Common myeloid progenitor, CD34-positive (primary cell): ENCODE data around the gene APH1A.
"Not testable (repeated sequence)": the region's sequence is repeated elsewhere in the genome, so short reads cannot be mapped to it uniquely, and the experiment has no call there.

ENCODE experiments used
- CTCF ChIA-PET: fragments of 350-600 bp; sonication (Branson Sonifier 250); formaldehyde crosslinking; loops from one replicate; lab custom pipeline; 2021; ENCODE audit warnings: antibody characterized with exemption; lab: Charles Lee
- POLR2A ChIA-PET: fragments of 350-600 bp; sonication (Branson Sonifier 250); formaldehyde crosslinking; loops from one replicate; lab custom pipeline; 2021; ENCODE audit warnings: antibody characterized with exemption; lab: Charles Lee
- DNase-seq, 3 donors: peaks; one replicate each; pipeline versions ENCODE4 v3.0.0 to v3.0.0-alpha.2; 2013
- H3K27ac ChIP-seq, 2 experiments: 1 replicate in 1 of 2; 2 replicates in 1 of 2; pipeline ENCODE4 v1.7.0; 2013; ENCODE audit warnings: inconsistent platforms in 2 of 2, low read length in 2 of 2, mild to moderate bottlenecking in 2 of 2, low read depth in 1 of 2, moderate library complexity in 1 of 2; ENCODE audit not compliant: severe bottlenecking in 2 of 2, insufficient read depth in 1 of 2, poor library complexity in 1 of 2
- H3K27me3 ChIP-seq, 5 experiments: replicated peaks in 2 of 5; 1 replicate in 3 of 5; 2 replicates in 2 of 5; pipeline versions ENCODE4 v1.6.1 to v1.7.0; 2013; ENCODE audit warnings: low read length in 4 of 5, mild to moderate bottlenecking in 2 of 5, moderate library complexity in 2 of 5, inconsistent platforms in 1 of 5; ENCODE audit not compliant: insufficient read depth in 5 of 5, control insufficient read depth in 4 of 5
- H3K36me3 ChIP-seq, 4 experiments: 1 replicate in 2 of 4; 2 replicates in 2 of 4; pipeline versions ENCODE4 v1.6.1 to v1.7.0; 2013; ENCODE audit warnings: low read length in 3 of 4, control low read depth in 1 of 4, mild to moderate bottlenecking in 1 of 4; ENCODE audit not compliant: control insufficient read depth in 4 of 4, insufficient read depth in 4 of 4
- H3K4me1 ChIP-seq, 4 experiments: 1 replicate in 3 of 4; 2 replicates in 1 of 4; pipeline versions ENCODE4 v1.6.1 to v1.7.1; 2013; ENCODE audit warnings: low read length in 3 of 4, mild to moderate bottlenecking in 3 of 4, control low read depth in 1 of 4, inconsistent platforms in 1 of 4, moderate library complexity in 1 of 4; ENCODE audit not compliant: control insufficient read depth in 4 of 4, insufficient read depth in 4 of 4; ENCODE audit errors: control extremely low read depth in 1 of 4
- H3K4me3 ChIP-seq, 7 experiments: 1 replicate in 4 of 7; 2 replicates in 3 of 7; pipeline versions ENCODE4 v1.5.1 to v1.7.0; 2013; ENCODE audit warnings: mild to moderate bottlenecking in 7 of 7, low read length in 6 of 7, moderate library complexity in 6 of 7, inconsistent platforms in 2 of 7, low read depth in 2 of 7, control low read depth in 1 of 7; ENCODE audit not compliant: insufficient read depth in 4 of 7, control insufficient read depth in 1 of 7; ENCODE audit errors: extremely low read depth in 1 of 7
- H3K9me3 ChIP-seq, 5 experiments: 1 replicate in 4 of 5; 2 replicates in 1 of 5; pipeline versions ENCODE4 v1.6.1 to v1.7.1; 2013; ENCODE audit warnings: low read length in 4 of 5, mild to moderate bottlenecking in 2 of 5, inconsistent platforms in 1 of 5, low read depth in 1 of 5, moderate library complexity in 1 of 5; ENCODE audit not compliant: control insufficient read depth in 4 of 5, insufficient read depth in 2 of 5; ENCODE audit errors: control extremely low read depth in 1 of 5
- WGBS: methylation state at CpG from one replicate; pipeline ENCODE4 v1.1.5; 2013; ENCODE audit not compliant: insufficient coverage; 5-methylcytosine and 5-hydroxymethylcytosine counted together

APH1A gene

GRCh38 chr1:150256198-150256553 lies 12.6 kb downstream of the APH1A start:
- peak overlapping the region in 3 of 7 experiments; percentile 13 to 87 (median 62) for H3K4me3 ChIP-seq
- peaks cover 4 to 21% (median 11%) of the 10 kb centered on the region in 4 experiments for H3K4me1 ChIP-seq
- no CpG with 5 or more reads among the region's 1 CpG for WGBS
- H3K27ac ChIP-seq, result peak overlapping the region in 1 of 2 experiments; percentile 14
- ChIA-PET CTCF (interaction anchor here (0.6 to 13.8 kb wide), 12 partner anchors 10 to 260 kb away, joined by 3 to 246 read pairs (median 4); partner anchors contain the start of genes APH1A, C1orf54 and CIART), POLR2A (interaction anchor here (0.6 kb wide), 2 partner anchors 25 to 26 kb away, joined by 3 read pairs; partner anchors contain the start of gene CIART)
- DNase-seq, result peak in 1 of 3 donors; percentile 17
- H3K27me3 ChIP-seq, result peaks cover 5 to 44% (median 25%) of the 10 kb centered on the region in 5 experiments
- H3K9me3 ChIP-seq, result no peaks in the 10 kb centered on the region
- H3K36me3 ChIP-seq, result no peaks in the 10 kb centered on the region

- POLR2A ChIA-PET, result no interaction called here
These were observed 18.9 kb downstream of the APH1A start for GRCh38 chr1:150249936-150250335.

GRCh38 chr1:150243003-150243402 lies 25.8 kb downstream of the APH1A start:
- H3K36me3 ChIP-seq, result no peaks in the 10 kb centered on the region
- no peaks in the 10 kb centered on the region for H3K9me3 ChIP-seq
- H3K27me3 ChIP-seq, result no peaks in the 10 kb centered on the region
- ChIA-PET CTCF (interaction anchor here (0.6 to 0.9 kb wide), 2 partner anchors 9 to 171 kb away, joined by 4 read pairs; no protein-coding TSS in a partner anchor), POLR2A (interaction anchor here (0.6 kb wide), 1 partner anchor 272 kb away, joined by 3 read pairs; no protein-coding TSS in a partner anchor)
- no peak overlapping the region for H3K27ac ChIP-seq
- no peaks in the 10 kb centered on the region for H3K4me1 ChIP-seq
- no peak overlapping the region for H3K4me3 ChIP-seq
- DNase-seq, result no peak
- WGBS, result no CpG with 5 or more reads among the region's 3 CpGs

More at GRCh38 chr1:150249936-150250335, 18.9 kb downstream of the APH1A start:
- CTCF ChIA-PET, result interaction anchor here (0.6 to 1.5 kb wide), 2 partner anchors 9 to 11 kb away, joined by 4 to 6 read pairs; no protein-coding TSS in a partner anchor
- Histone ChIP-seq H3K9me3 (no peaks in the 10 kb centered on the region), H3K4me1 (peaks cover 0 to 5% (median 0%) of the 10 kb centered on the region in 4 experiments), H3K27ac (no peak overlapping the region), H3K27me3 (no peaks in the 10 kb centered on the region), H3K36me3 (no peaks in the 10 kb centered on the region), H3K4me3 (no peak overlapping the region)
- no peak for DNase-seq
- WGBS, result no CpG with 5 or more reads among the region's 2 CpGs

- no peak overlapping the region for H3K27ac ChIP-seq
- H3K4me3 ChIP-seq, result no peak overlapping the region
- H3K36me3 ChIP-seq, result no peaks in the 10 kb centered on the region
- 93% methylated on average over 8 of the region's 21 CpGs for WGBS
- ChIA-PET POLR2A (no interaction called here), CTCF (no interaction called here)
- no peaks in the 10 kb centered on the region for H3K9me3 ChIP-seq
- peaks cover 10 to 23% (median 18%) of the 10 kb centered on the region in 4 experiments for H3K4me1 ChIP-seq
- H3K27me3 ChIP-seq, result no peaks in the 10 kb centered on the region
- DNase-seq, result no peak
These were observed 31.1 kb downstream of the APH1A start for GRCh38 chr1:150237746-150238145.

- peak overlapping the region in 1 of 7 experiments; percentile 99 for H3K4me3 ChIP-seq
- POLR2A ChIA-PET, H3K27ac ChIP-seq, H3K36me3 ChIP-seq, DNase-seq, H3K9me3 ChIP-seq, CTCF ChIA-PET, H3K27me3 ChIP-seq: not testable (repeated sequence)
- 89% methylated on average over 12 of the region's 13 CpGs for WGBS
- H3K4me1 ChIP-seq, result peaks cover 10 to 24% (median 18%) of the 10 kb centered on the region in 4 experiments
These were observed 31.6 kb downstream of the APH1A start for GRCh38 chr1:150237176-150237575.

GRCh38 chr1:150236614-150237100 lies 32.2 kb downstream of the APH1A start:
- ChIA-PET CTCF (no interaction called here), POLR2A (interaction anchor here (1.4 kb wide), 1 partner anchor 32 kb away, joined by 3 read pairs; the partner anchor contains the start of gene APH1A)
- no peaks in the 10 kb centered on the region for H3K27me3 ChIP-seq
- no peaks in the 10 kb centered on the region for H3K9me3 ChIP-seq
- peak overlapping the region; percentile 31 to 100 (median 91) for H3K4me3 ChIP-seq
- 20% methylated on average over 3 of the region's 10 CpGs for WGBS
- peaks cover 10 to 24% (median 18%) of the 10 kb centered on the region in 4 experiments for H3K4me1 ChIP-seq
- DNase-seq, result no peak
- peak overlapping the region in 1 of 2 experiments; percentile 62 for H3K27ac ChIP-seq
- peaks cover 0 to under 1% (median 0%) of the 10 kb centered on the region in 4 experiments for H3K36me3 ChIP-seq
